HUES64 (cell line): ENCODE data around the gene SPATA22.
"Not testable (repeated sequence)": the region's sequence is repeated elsewhere in the genome, so short reads cannot be mapped to it uniquely, and the experiment has no call there.

ENCODE experiments used
- H3K27ac ChIP-seq: 2 replicates; pipeline ENCODE4 v1.7.0; 2013; ENCODE audit warnings: low read depth, low read length, inconsistent platforms
- H3K27me3 ChIP-seq: 2 replicates; pipeline ENCODE4 v1.6.1; 2013; ENCODE audit warnings: mild to moderate bottlenecking, low read length; ENCODE audit not compliant: insufficient read depth
- H3K36me3 ChIP-seq: 2 replicates; pipeline ENCODE4 v1.6.1; 2013; ENCODE audit warnings: mild to moderate bottlenecking, low read length; ENCODE audit not compliant: insufficient read depth
- H3K4me1 ChIP-seq: 2 replicates; pipeline ENCODE4 v1.6.1; 2013; ENCODE audit warnings: mild to moderate bottlenecking, low read length, moderate library complexity; ENCODE audit not compliant: insufficient read depth
- H3K4me3 ChIP-seq: 2 replicates; pipeline ENCODE4 v1.5.1; 2013; ENCODE audit warnings: mild to moderate bottlenecking, low read length, moderate library complexity
- H3K9ac ChIP-seq: 2 replicates; pipeline ENCODE4 v1.6.1; 2013; ENCODE audit warnings: mild to moderate bottlenecking, low read depth, low read length
- H3K9me3 ChIP-seq: 2 replicates; pipeline ENCODE4 v1.6.1; 2013; ENCODE audit warnings: low read depth, low read length; ENCODE audit not compliant: insufficient read depth
- WGBS: fragments of 150-250, 120-280 bp; methylation state at CpG from one replicate; pipeline ENCODE4 v1.1.7; 2013; ENCODE audit warnings: missing lambda C conversion rate; 5-methylcytosine and 5-hydroxymethylcytosine counted together

The SPATA22 gene

DNA sequence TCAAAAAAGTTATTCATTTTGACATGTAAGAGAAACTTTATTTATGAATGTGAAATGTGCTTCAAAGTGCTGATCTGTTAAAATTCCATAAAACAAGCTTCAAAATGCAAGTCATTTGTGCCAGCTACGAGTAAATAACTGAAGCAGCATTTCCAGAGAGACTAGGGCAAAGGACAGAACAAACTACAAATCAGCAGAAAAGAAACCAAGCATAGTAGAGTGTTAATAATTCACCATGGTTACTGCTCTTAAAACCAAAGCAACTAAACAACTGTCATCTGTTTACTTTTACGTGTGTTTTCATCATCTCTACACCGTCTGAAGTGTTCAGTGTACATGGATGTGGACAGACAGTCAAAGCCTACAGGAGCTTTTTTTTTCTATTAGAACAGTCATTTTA lies 2.6 kb upstream of the SPATA22 start:
- 91% methylated on average over 3 of the region's 3 CpGs for WGBS
- H3K9ac ChIP-seq, result no peak overlapping the region
- no peaks in the 10 kb centered on the region for H3K9me3 ChIP-seq
- no peak overlapping the region for H3K4me3 ChIP-seq
- no peaks in the 10 kb centered on the region for H3K36me3 ChIP-seq
- peaks cover 13% of the 10 kb centered on the region; the same call in 1 of the 2 replicates for H3K4me1 ChIP-seq
- H3K27ac ChIP-seq, result no peak overlapping the region
- H3K27me3 ChIP-seq, result no peaks in the 10 kb centered on the region

DNA sequence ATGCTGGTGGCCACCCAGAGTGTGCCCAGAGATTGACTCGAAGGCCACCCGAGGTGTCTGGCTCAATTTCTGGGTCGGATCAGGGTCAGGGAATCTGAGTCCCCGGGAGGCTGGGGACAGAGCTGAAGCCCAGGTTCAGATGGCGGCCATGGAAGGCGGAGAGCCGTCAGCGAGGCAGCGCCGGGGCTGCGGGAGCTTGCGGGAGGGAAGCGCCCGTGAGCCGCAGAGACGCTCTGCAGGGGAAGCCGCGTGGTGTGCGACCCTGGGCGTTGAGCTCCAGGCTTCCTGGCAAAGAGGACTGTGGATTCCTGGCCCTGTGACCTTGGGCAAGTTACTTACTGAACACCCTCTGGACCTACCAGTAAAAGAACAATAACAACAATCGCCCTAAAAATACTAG lies 518 bp upstream of the SPATA22 start:
- no peak overlapping the region for H3K4me3 ChIP-seq
- no peaks in the 10 kb centered on the region for H3K27me3 ChIP-seq
- WGBS, result 97% methylated on average over 21 of the region's 21 CpGs

DNA sequence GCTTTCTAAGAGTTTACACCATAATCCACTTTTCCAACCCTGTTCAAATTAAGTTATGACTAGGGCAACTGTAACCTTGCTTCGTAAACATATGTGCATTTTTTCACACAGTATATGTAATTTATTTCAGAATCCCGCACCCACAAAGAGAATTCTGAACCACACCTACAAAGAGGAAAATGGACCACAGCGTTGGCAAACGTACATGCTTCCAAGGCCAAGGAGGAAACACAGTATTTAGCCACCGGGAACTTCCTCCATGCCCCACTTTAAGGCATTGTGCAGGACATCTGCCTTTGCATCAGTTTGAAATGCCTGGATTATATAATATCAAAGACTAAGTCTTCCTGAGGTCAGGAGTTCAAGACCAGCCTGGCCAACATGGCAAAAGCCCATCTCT lies 2.1 kb downstream of the SPATA22 start:
- H3K36me3 ChIP-seq, result no peaks in the 10 kb centered on the region
- no peak overlapping the region for H3K9ac ChIP-seq
- H3K27ac ChIP-seq, result no peak overlapping the region
- H3K4me3 ChIP-seq, result no peak overlapping the region
- 67% methylated on average over 5 of the region's 5 CpGs for WGBS
- no peaks in the 10 kb centered on the region for H3K9me3 ChIP-seq
- H3K4me1 ChIP-seq, result no peaks in the 10 kb centered on the region
- no peaks in the 10 kb centered on the region for H3K27me3 ChIP-seq

More for the DNA sequence above, 518 bp upstream of the SPATA22 start:
- Histone ChIP-seq H3K9ac (no peak overlapping the region), H3K36me3 (no peaks in the 10 kb centered on the region), H3K9me3 (no peaks in the 10 kb centered on the region), H3K27ac (no peak overlapping the region), H3K4me1 (peaks cover 13% of the 10 kb centered on the region; the same call in 1 of the 2 replicates)

DNA sequence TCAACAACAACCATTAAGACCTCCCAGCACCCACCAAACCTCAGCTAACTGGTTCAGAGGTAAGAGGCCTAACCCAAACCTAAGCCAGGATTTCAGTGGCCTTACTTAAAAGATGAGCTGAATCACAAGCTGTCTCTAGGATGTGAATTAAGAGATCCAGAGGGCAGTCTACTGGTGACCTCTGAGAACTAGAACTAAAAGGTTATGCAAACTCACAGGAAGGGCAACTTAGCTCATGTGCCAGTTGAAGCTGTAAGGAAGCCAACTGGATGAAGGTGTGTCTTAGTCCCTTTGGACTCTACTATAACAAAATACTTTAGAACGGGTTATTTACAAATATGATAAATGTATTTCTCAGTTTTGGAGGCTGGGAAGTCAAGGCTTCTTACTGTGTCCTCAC lies 5.3 kb downstream of the SPATA22 start:
- not testable (repeated sequence) for H3K9ac ChIP-seq

DNA sequence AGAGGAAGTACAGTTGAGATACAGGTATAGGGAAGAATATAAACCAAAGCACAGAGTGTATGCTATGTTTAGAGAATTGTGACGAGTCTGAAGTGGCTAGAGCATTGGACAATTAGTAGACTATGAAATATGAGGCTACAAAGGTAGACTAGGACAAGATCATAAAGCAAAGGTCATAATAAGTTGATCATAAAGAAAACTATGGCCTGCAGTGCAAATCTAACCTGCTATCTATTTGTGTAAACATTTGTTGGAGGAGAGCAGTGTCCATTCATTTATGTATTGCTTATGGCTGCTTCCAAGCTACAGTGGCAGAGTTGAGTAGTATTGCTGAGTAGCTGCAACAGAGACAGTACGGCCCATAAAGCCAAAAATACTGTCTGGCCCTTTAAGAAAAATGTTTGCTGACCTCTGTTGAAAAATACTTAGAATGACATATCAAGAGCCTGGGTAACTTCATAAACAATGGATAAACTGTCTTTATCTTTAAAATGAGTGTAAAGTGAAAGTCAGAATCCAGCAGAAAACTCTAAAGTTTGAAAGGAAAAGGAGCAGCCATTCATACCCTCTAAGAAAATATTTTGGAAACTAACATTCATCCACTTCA lies 23.5 kb downstream of the SPATA22 start:
- Histone ChIP-seq H3K36me3 (no peaks in the 10 kb centered on the region), H3K4me1 (no peaks in the 10 kb centered on the region), H3K27me3 (no peaks in the 10 kb centered on the region), H3K9me3 (no peaks in the 10 kb centered on the region), H3K27ac (no peak overlapping the region), H3K4me3 (no peak overlapping the region), H3K9ac (no peak overlapping the region)
- WGBS, result 92% methylated on average over 2 of the region's 2 CpGs

More for the DNA sequence above, 5.3 kb downstream of the SPATA22 start:
- H3K27me3 ChIP-seq, H3K27ac ChIP-seq, H3K9me3 ChIP-seq, H3K4me1 ChIP-seq, H3K4me3 ChIP-seq, H3K36me3 ChIP-seq: not testable (repeated sequence)
- WGBS, result no CpG with 5 or more reads among the region's 1 CpG

DNA sequence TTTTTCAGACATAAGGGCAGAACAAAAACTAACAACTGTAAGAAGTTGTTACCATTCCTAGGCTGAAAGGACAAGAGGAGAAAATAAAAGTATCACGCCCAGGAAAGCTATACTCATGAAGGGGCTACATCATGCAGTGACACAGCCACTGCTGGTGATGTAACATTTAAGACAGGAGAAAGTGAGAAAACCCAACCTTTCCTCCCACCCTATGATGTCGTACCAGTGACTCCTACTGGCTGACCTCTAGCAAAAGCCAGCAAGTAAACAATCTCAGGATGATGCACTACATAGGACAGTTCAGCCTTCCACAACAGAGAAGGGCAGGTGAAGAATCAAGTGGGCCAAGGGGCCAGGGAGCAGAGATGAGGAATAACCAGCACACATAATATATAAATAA lies 24.0 kb downstream of the SPATA22 start:
- no peaks in the 10 kb centered on the region for H3K36me3 ChIP-seq
- no peak overlapping the region for H3K9ac ChIP-seq
- H3K27me3 ChIP-seq, result no peaks in the 10 kb centered on the region
- no peak overlapping the region for H3K4me3 ChIP-seq
- 64% methylated on average over 2 of the region's 2 CpGs for WGBS
- H3K4me1 ChIP-seq, result no peaks in the 10 kb centered on the region
- no peaks in the 10 kb centered on the region for H3K9me3 ChIP-seq
- no peak overlapping the region for H3K27ac ChIP-seq

DNA sequence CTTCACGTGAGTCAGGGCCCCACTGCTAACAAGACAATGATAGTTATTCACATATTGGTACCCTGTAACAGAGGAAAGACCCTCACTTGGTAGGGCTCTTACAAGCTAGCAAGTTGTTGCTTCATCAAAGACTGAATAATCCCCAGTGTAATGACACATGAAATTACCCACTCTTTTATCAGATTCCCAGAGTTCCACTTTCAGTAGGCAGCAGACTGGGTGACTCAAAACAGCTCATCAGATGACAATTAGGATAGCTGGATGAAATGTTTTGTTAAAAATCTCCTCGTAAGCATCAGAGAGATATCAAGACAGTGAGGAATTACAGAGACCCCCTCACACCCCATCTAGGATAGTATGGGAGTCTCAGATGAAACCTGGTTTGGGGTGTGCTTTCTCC lies 31.2 kb downstream of the SPATA22 start:
- H3K36me3 ChIP-seq, result no peaks in the 10 kb centered on the region
- no peak overlapping the region for H3K9ac ChIP-seq
- no peaks in the 10 kb centered on the region for H3K27me3 ChIP-seq
- H3K4me3 ChIP-seq, result no peak overlapping the region
- H3K4me1 ChIP-seq, result no peaks in the 10 kb centered on the region; the same call in 1 of the 2 replicates
- H3K9me3 ChIP-seq, result no peaks in the 10 kb centered on the region
- no peak overlapping the region for H3K27ac ChIP-seq
- 93% methylated on average over 1 of the region's 2 CpGs for WGBS

DNA sequence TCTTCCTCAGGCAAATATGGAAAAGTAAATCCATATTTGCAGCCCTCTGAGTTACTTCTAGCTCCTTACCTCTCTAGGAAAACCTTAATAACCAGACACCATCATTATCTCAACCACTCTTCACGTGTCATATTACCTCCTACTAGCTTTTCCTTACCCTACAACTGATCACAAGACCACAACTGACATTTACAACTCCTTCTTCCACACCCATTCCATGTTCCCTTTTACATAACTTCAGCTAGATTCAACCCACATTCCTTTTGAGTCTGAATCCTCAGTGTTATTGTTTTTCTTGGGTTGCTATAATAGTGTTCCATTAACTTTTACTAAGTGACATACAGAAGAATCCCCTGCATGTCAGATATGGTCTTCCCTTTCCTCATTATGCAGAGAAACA lies 33.3 kb downstream of the SPATA22 start:
- Histone ChIP-seq H3K27me3 (no peaks in the 10 kb centered on the region), H3K27ac (no peak overlapping the region), H3K4me3 (no peak overlapping the region), H3K36me3 (no peaks in the 10 kb centered on the region), H3K9me3 (no peaks in the 10 kb centered on the region), H3K4me1 (no peaks in the 10 kb centered on the region; the same call in 1 of the 2 replicates), H3K9ac (no peak overlapping the region)
- WGBS, result 45% methylated on average over 1 of the region's 1 CpG

DNA sequence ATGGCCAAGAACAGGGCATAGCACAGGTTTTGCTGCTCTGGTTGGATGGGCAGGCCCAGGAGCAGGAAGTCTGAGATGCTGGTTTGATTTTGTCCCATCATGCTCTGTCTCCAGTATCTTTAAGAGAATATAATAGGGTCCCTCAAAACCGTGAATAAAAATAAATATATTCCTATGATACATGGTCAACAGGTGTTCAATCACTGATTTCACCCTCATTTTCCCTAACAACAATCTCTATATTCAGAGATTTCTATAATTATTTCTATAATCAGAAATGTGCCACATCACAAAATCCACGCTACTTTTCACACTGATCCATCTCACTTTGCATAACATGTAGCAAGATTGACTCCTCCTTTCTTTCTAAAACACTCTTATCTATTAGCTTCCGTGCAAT lies 37.9 kb downstream of the SPATA22 start, which contains the start of gene OR1E2:
TSS of gene OR1E2 (minus strand) at position 101 of the 400 bp plus-strand sequence. CDS start at position 101, 0 bp downstream.
- peaks cover 12% of the 10 kb centered on the region; the same call in 1 of the 2 replicates for H3K9me3 ChIP-seq
- H3K27me3 ChIP-seq, result no peaks in the 10 kb centered on the region
- H3K4me1 ChIP-seq, result no peaks in the 10 kb centered on the region; the same call in 1 of the 2 replicates
- no peak within 1 kb of the TSS for H3K9ac ChIP-seq
- no peak within 1 kb of the TSS for H3K27ac ChIP-seq
- no peaks in the 10 kb centered on the region for H3K36me3 ChIP-seq
- 74% methylated on average over 3 of the region's 3 CpGs for WGBS
- H3K4me3 ChIP-seq, result no peak within 1 kb of the TSS

DNA sequence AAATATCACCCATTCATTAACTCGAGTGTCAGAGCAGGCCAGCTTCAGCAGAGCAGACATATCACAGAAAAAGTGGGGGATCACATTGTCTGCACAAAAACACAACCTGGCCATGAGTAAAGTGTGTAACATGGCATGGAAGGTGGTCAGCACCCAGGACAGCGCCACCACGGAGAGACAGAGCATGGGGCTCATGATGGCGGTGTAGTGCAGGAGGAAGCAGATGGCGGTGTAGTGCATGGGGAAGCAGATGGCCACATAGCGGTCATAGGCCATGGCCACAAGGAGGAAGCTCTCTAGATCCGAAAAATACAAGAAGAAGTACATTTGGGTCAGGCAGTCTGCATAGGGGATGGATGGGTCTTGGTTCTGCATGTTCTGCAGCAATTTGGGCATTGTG lies 38.4 kb downstream of the SPATA22 start:
- not testable (repeated sequence) for H3K4me1 ChIP-seq, H3K27ac ChIP-seq, H3K9ac ChIP-seq, H3K36me3 ChIP-seq, H3K27me3 ChIP-seq, H3K4me3 ChIP-seq
- peaks cover 12% of the 10 kb centered on the region; the same call in 1 of the 2 replicates for H3K9me3 ChIP-seq
- 36% methylated on average over 7 of the region's 7 CpGs for WGBS

DNA sequence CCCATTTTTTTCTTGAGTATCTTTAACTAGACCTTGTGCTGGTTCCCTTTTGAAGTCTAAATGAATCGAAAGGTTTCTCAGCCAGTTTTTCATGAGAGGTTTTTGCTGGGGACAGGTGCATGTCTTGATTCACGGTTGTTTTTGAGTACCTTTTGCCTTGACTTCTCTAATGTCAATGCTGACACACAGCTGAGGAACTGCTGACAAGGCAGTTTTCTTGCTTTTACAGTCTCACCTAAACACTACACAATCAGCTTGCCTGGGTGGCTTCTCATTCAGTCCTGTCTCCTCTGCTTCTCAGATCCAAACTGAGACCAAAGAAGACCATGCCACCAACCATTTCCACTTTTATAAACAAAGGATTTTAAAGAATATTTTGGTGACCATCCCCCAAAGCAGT lies 53.4 kb downstream of the SPATA22 start:
- Histone ChIP-seq H3K27ac (no peak overlapping the region), H3K9me3 (peaks cover 15% of the 10 kb centered on the region; the same call in 1 of the 2 replicates), H3K4me1 (no peaks in the 10 kb centered on the region), H3K27me3 (no peaks in the 10 kb centered on the region), H3K9ac (no peak overlapping the region), H3K4me3 (no peak overlapping the region), H3K36me3 (no peaks in the 10 kb centered on the region)
- WGBS, result 24% methylated on average over 2 of the region's 2 CpGs

DNA sequence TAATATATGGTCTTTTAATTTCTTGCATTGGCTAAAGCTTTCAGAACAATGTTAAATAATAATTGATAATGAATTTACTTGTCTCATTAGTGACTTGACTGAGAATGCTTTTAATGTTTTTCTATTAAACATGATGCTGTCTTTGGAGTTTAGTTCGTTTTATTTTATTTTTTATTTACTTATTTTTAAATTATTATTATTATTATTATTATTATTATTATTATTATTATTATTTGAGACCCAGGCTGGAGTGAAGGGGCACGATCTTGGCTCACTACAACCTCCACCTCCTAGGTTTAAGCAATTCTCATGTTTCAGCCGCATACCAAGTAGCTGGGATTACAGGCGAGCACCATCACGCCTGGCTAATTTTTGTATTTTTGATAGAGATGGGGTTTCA lies 56.0 kb downstream of the SPATA22 start:
- Histone ChIP-seq H3K9me3 (peaks cover 15% of the 10 kb centered on the region; the same call in 1 of the 2 replicates), H3K4me1 (no peaks in the 10 kb centered on the region), H3K36me3 (no peaks in the 10 kb centered on the region), H3K27me3 (no peaks in the 10 kb centered on the region), H3K9ac (no peak overlapping the region), H3K4me3 (no peak overlapping the region), H3K27ac (no peak overlapping the region)
- 80% methylated on average over 4 of the region's 5 CpGs for WGBS
